Stimulated activated CD4-positive, alpha-beta T cell treated with anti-CD3 and anti-CD28 coated beads, TNF-alpha, amount 100 ng/mL, for 48 hours (primary cell): ENCODE data around the gene TSPAN33.
"Not testable (repeated sequence)": the region's sequence is repeated elsewhere in the genome, so short reads cannot be mapped to it uniquely, and the experiment has no call there.

ENCODE experiments used
- DNase-seq, 3 donors: peaks; one replicate each; pipeline ENCODE4 v3.0.0-alpha.2; 2020; ENCODE audit warnings: low read depth in 3 of 3

TSPAN33 gene

DNA sequence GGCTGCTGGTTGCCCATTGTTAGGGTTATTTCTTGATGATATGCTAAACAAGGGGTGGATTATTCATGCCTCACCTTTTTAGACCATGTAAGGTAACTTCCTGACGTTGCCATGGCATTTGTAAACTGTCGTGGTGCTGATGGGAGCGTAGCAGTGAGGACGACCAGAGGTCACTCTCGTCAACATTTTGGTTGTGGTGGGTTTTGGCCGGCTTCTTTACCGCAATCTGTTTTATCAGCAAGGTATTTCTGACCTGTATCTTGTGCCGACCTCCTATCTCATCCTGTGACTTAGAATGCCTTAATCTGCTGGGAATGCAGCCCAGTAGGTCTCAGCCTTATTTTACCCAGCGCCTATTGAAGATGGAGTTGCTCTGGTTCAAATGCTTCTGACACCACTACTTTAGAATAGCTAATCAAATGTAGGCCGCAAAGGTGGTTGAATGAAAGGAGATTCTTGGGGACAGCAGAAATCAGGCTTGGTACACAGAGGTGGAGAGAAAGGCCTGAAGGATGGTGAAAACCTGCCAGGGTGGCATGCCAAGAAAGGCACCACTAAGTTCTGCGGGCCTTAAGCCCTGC, 26.0 kb downstream of the TSPAN33 start:
- no peak for DNase-seq

- DNase-seq: not testable (repeated sequence)
Observed at GRCh38 chr7:129173861-129174260, 29.4 kb downstream of the TSPAN33 start.

DNA sequence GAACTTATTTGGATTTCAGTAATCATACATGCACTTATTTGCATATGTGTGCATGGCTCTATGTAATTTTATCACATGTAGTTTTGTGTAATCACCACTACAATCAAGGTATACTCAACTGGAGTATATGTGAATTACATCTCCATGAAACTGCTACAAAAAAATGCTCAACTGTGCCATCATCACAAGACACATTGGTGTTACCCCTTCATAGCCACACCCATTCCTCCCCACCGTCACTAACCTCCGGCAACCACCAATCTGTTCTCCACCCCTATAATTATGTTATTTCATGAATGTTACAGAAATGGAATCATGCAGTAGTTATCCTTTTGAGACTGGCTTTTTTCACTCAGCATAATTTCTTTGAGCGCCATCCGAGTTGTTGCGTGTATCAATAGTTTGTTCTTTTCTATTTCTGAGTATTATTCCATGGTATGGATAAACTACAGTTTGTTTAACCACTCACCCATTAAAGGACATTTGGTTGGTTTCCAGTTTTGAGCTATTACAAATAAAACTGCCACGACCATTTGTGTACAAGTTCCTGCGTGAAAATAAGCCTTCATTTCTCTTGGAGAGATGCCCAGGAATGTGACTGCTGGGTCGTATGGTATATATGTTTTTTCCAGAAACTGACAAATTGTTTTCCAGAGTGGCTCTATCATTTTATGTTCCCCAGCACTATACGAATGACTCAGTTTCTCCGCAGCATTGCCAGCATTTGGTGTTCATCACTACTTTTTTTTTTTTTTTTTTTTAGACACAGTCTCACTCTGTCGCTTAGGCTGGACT, 32.6 kb downstream of the TSPAN33 start:
- DNase-seq: no peak

GRCh38 chr7:129184981-129185670, 40.6 kb downstream of the TSPAN33 start:
- DNase-seq: no peak

DNA sequence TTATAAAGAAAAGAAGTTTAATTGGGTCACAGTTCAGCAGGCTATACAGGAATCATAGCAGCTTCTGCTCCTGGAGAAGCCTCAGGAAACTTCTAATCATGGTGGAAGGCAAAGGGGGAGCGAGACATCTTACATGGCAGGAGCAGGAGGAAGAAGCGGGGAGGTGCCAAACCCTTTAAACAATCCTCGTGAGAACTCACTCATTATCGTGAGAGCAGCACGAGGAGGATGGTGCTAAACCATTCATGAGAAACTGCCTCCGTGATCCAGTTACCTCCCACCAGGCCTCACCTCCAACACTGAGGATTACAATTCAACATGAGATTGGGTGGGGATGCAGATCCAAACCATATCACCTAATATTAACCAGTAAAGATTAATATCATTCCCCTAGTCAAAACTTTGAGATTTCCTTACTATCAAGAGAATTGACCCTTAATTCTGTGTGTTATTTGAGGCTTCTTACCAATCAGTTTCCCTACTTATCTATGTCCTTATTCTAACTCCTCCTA, 42.3 kb downstream of the TSPAN33 start:
- DNase-seq: no peak

- no peak for DNase-seq
Observed at GRCh38 chr7:129187681-129188371, 43.3 kb downstream of the TSPAN33 start.

- DNase-seq: no peak
Observed at GRCh38 chr7:129188372-129188891, 43.9 kb downstream of the TSPAN33 start, which contains the start of gene SMO. Gene SMO, plus strand, starts transcription at chr7:129188633. Its CDS starts 519 bp downstream, at chr7:129189152.

DNA sequence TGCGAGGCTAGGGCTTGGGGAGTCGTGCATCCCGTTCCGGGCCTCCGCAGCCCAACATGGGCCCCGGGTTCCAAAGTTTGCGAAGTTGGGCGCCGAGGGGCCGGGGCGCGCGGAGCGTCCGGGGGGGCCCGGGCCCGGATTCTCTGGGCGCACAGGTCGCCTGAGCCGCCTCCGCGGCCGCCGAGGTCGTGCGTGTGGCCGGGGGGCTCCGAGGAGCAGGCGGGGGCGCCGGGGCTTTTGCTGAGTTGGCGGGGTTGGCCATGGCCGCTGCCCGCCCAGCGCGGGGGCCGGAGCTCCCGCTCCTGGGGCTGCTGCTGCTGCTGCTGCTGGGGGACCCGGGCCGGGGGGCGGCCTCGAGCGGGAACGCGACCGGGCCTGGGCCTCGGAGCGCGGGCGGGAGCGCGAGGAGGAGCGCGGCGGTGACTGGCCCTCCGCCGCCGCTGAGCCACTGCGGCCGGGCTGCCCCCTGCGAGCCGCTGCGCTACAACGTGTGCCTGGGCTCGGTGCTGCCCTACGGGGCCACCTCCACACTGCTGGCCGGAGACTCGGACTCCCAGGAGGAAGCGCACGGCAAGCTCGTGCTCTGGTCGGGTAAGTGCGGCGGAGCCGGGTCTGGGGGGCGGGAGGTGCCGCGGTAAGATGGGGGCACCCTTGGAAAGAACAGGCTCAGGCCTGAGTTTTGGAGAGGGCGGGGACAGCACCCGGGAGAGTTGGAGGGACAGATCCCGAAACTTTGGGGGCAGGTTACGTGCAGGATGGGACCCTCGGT, 44.6 kb downstream of the TSPAN33 start:
- DNase-seq: no peak

- no peak for DNase-seq
Observed at GRCh38 chr7:129189661-129190310, 45.3 kb downstream of the TSPAN33 start.

DNA sequence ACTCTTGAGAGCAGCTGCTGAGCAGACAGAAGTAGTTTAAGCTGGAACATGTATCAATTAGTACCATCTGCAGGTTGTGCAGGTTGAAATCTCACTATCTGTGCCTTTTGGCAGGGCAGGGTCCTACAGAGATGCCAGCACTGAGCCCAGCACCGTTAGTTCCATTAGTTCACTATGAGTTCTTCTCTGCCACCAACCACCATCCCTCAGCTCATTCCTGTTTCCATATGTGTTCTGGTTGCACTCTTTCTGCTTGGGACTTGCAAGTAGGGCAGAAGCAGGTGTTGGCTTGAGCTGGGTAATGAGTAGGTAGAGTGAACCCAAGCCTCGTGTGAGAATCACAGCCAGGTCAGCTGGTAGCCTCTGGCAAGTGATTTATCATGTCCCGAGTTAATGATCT, 46.8 kb downstream of the TSPAN33 start:
- no peak for DNase-seq

DNA sequence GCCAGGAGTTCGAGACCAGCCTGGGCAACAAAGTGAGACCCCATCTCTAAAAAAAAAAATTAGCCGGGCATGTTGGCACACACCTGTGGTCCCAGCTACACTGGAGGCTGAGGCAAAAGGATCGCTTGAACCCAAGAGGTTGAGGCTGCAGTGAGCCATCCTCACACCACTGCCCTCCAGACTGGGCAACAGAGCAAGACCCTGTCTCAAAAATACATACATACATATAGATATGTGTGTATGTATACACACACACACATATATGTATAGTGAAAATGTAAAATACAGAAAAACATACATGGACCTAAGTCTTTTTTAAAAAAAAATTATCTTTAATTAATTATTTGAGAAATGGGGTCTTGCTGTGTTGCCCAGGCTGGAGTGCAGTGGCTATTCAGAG, 49.4 kb downstream of the TSPAN33 start:
- DNase-seq: no peak

- no peak for DNase-seq
Observed at GRCh38 chr7:129197771-129198170, 53.3 kb downstream of the TSPAN33 start.

- no peak for DNase-seq
Observed at GRCh38 chr7:129199406-129199805, 54.9 kb downstream of the TSPAN33 start.

GRCh38 chr7:129202058-129202777, 57.7 kb downstream of the TSPAN33 start:
- DNase-seq: no peak

DNA sequence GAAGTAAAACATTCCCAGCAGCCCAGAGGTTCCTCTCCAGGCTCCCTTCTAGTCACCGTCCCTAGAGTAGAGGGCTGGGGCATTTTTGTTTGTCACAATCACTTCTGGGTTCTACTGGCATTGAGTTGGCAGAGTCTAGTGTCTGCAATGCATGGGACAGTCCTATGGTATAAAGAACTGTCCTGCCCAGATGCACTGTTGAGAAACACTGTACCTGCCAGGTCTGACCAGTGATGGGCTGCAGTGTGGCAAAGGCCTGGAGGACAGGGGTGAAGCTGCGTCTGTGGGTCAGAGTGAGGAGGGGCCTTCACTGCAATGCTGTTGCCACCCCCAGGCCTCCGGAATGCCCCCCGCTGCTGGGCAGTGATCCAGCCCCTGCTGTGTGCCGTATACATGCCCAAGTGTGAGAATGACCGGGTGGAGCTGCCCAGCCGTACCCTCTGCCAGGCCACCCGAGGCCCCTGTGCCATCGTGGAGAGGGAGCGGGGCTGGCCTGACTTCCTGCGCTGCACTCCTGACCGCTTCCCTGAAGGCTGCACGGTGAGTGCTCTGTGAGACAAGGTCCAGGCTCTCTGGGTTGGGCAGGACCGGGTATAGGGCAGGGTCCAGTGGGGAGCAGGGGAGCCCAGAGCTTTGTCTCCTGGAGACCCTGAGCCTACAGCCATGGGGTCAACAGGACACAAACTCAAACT, 58.7 kb downstream of the TSPAN33 start:
- no peak for DNase-seq

- DNase-seq: no peak
Observed at GRCh38 chr7:129205126-129205818, 60.8 kb downstream of the TSPAN33 start.

DNA sequence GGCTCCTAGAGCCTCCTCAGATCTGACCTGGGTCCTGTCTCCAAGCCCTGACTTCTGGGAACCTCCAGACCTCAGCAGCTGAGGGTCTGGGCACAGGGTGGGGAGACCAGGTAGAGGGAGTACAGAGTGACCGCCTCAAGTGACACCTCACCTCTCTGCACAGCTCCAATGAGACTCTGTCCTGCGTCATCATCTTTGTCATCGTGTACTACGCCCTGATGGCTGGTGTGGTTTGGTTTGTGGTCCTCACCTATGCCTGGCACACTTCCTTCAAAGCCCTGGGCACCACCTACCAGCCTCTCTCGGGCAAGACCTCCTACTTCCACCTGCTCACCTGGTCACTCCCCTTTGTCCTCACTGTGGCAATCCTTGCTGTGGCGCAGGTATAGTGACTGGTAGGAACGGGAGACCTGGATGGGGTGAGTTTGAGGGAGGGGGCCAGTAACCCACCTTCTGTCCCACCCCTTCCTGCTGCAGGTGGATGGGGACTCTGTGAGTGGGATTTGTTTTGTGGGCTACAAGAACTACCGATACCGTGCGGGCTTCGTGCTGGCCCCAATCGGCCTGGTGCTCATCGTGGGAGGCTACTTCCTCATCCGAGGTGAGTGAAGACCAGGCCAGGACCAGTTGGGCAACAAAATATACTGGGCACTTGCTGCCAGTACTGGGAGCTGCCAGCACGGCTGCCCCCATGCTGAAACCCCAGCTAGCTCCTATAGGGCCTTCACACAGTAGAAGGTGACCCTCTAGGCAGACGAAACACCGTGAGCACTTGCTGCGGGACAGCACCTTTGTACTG, 61.7 kb downstream of the TSPAN33 start:
- DNase-seq: no peak

DNA sequence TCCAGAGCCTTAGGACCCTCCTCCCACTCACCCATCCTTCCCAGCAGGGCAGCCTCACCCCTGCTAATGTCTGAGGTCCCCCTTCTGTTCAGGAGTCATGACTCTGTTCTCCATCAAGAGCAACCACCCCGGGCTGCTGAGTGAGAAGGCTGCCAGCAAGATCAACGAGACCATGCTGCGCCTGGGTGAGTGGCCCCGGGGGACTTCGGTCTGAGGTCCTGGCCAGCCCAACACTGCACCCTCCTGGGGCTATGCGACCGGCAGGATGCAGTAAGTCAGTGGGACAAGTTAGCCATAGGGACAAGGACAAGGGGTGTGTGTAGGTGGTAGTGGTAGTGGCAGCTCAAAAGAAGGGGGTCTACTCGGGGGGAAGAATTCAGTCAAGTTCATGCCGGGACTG, 64.2 kb downstream of the TSPAN33 start:
- DNase-seq: no peak
